Activated T-cell treated with anti-CD3 and anti-CD28 coated beads, Interleukin-2, amount 50 U/mL, for 1 hour (primary cell): Measurements from ENCODE around the gene RPEL1.
"Not testable (repeated sequence)": the region's sequence is repeated elsewhere in the genome, so short reads cannot be mapped to it uniquely, and the experiment has no call there.

Experiments
- DNase-seq: peaks from one replicate; pipeline ENCODE4 v3.0.0-alpha.2; 2020

RPEL1 gene

GRCh38 chr10:103245587-103245986, at the start of gene RPEL1:
Gene RPEL1 (plus strand): TSS chr10:103245887. CDS start chr10:103245997, 110 bp downstream.
- DNase-seq: not testable (repeated sequence)

DNA sequence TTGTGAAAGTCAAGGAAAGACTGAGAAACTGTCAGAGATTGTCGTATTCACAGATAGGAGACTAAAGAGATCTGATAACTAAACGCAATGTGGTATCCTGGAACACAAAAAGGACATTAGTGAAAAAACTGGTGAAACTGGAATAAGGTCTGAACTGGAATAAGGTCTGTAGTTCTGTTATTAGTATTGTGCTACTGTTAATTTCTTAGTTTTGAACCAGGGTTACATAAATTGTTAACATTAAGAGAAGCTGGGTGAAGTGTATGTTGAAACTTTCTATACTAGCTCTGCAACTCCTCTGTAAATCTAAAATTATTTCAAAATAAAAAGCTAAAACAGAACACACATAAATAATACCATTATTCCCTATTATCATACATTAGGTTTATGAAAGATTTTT, 49.2 kb upstream of the RPEL1 start:
- DNase-seq: no peak

DNA sequence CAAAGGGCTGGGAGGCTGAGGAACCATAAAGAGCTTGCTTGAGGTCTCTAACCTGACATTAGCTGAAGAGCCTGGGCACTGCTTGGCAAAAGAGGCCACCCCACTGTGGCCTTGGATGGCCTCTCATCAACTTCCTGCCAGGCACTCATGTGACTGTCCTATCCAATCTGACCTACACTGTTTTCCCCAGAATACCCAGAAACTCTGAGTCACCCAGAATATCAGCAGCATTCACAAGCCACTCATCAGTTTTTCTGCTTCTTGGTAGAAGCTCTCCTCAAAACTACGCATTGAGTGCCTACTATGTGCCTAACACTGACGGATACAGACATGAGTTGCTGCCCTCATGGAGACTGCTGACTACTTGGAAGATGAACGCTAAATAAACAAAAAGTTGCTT, 48.5 kb upstream of the RPEL1 start:
- no peak for DNase-seq

DNA sequence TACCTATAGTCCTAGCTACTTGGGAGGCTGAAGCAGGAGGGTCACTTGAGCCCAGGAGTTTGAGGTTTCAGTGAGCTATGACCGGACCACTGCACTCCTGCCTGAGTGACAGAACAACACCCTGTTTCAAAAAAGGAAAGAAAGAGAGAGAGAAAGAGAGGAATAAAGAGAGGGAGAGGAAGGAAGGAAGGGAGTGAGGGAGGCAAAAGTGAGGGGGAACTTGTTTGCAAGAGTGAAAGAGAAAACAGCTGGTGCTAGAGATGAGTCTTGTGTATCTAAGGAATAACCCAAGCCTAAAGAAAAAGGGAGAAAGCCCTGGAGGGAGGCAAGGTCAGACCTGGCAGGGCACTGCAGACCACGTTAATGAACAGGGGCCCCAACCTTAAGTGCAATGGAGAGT, 47.8 kb upstream of the RPEL1 start:
- no peak for DNase-seq

- no peak for DNase-seq
Measured at GRCh38 chr10:103198648-103199047, 47.0 kb upstream of the RPEL1 start.

DNA sequence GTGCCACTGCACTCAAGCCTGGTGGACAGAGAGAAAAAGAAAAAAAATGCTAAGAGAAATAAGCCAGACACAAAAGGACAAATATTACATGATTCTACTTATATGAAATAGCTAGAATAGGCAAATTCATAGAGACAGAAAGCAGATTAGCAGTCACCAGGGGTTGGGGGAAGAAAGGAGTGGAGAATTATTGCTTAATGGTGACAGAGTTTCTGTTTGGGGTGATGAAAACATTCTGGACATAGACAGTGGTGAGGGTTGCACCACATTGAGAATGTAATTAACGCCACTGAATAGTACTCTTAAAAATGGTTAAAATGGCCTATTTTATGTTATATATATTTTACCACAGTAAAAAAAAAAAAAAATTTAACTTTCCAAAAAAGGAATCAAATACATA, 46.2 kb upstream of the RPEL1 start:
- no peak for DNase-seq

- no peak for DNase-seq
Measured at GRCh38 chr10:103202319-103202718, 43.4 kb upstream of the RPEL1 start.

GRCh38 chr10:103203466-103203865, 42.2 kb upstream of the RPEL1 start:
- no peak for DNase-seq

- no peak for DNase-seq
Measured at GRCh38 chr10:103204353-103205255, 41.1 kb upstream of the RPEL1 start.

- DNase-seq: not testable (repeated sequence)
Measured at GRCh38 chr10:103205401-103205800, 40.3 kb upstream of the RPEL1 start.

GRCh38 chr10:103206715-103207114, 39.0 kb upstream of the RPEL1 start:
- not testable (repeated sequence) for DNase-seq

GRCh38 chr10:103207141-103207540, 38.5 kb upstream of the RPEL1 start:
- DNase-seq: no peak

DNA sequence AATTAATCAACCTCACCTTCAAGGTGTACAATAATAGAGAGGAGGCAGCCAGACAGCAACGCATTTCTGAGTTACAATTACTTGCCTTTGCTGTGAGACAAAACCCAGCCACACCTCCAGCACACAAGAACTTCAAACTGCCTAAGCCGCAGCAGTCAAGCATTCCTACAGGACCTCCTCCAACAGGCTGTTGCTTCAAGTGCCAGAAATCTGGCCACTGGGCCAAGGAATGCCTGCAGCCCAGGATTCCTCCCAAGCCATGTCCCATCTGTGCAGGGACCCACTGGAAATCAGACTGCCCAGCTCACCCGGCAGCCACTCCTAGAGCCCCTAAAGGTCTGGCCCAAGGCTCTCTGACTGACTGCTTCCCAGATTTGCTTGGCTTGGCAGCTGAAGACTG, 38.0 kb upstream of the RPEL1 start:
- DNase-seq: not testable (repeated sequence)

GRCh38 chr10:103210262-103210661, 35.4 kb upstream of the RPEL1 start:
- not testable (repeated sequence) for DNase-seq

- no peak for DNase-seq
Measured at GRCh38 chr10:103215601-103216000, 30.1 kb upstream of the RPEL1 start.

DNA sequence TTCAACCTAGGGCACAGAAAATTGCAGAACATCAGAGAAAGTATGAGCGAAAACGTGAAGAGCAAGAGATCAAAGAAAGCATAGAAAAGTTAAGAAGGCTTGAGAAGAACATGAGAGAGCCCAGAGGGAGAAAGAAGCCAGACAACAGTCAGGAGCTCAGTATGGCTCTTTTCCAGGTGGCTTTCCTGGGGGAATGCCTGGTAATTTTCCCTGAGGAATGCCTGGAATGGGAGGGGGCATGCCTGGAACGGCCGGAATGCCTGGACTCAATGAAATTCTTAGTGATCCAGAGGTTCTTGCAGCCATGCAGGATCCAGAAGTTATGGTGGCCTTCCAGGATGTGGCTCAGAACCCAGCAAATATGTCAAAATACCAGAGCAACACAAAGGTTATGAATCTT, 29.3 kb upstream of the RPEL1 start:
- DNase-seq: not testable (repeated sequence)

DNA sequence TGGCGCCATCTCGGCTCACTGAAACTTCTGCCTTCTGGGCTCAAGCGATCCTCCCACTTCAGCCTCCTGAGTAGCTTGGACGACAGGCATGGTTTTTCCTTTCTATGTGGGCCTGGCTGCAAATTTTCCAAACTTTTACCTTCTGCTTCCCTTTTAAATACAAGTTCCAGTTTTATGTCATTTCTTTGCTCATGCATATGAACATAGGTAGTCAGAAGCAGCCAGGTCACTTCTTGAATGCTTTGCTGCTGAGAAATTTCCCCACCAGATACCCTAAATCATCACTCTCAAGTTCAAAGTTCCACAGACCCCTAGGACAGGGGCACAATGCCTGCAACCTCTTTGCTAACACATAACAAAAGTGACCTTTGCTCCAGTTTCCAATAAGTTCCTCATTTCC, 21.6 kb upstream of the RPEL1 start:
- no peak for DNase-seq

GRCh38 chr10:103224721-103225120, 21.0 kb upstream of the RPEL1 start:
- DNase-seq: not testable (repeated sequence)

DNA sequence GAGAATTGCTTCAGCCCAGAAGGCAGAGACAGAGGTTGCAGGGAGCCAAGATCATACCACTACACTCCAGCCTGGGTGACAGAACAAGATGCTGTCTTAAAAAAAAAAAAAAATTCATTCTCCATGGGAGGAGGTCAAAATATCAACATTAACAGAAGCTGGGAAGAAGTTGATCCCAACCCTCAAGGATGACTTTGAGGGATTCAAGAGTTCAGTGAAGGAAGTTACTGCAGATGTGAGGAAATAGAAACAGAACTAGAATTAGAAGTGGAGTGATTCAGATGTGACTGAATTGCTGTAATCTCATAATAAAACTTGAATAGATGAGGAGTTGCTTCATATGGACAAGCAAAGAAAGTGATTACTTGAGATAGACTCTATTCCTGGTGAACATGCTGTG, 19.7 kb upstream of the RPEL1 start:
- no peak for DNase-seq

DNA sequence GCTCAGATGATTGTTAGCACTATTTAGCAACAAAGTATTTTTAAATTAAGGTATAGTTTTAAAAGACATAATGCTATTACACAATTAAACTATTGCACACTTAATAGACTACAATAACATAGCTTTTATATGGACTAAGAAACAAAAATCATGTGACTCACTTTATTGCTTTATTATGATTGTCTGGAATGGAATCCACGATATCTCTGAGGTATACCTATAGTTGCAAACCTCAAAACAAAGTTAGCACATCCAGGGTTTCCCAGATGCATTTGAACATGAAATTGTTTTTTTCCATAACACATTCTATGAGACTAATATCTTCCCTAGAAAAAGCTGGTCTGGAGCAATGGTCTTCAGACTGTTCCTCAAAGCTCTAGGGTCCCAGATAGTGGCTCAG, 18.3 kb upstream of the RPEL1 start:
- no peak for DNase-seq

- no peak for DNase-seq
Measured at GRCh38 chr10:103231047-103231551, 14.6 kb upstream of the RPEL1 start.

DNA sequence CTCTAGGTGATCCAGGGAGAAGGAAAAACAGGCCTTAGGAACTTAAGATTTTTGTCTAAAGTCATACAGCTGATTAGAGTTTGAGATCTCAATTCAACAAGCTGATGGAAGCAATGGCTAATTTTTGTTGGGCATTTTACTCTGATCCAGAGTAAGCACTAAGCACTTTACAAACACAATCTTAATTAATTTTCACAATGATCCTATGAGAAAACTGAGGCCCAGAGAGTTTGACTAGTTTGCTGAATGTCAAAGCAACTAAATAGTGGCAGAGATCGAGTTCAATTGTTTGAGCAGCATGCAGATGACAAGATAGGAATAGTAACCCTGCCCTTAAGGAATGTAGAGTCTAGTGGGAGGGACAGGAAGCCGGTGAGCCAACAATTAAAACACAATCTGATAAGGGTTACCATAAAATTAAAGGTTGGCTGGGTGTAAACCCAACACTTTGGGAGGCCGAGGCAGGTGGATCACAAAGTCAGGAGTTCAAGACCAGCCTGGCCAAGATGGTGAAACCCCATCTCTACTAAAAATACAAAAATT, 13.5 kb upstream of the RPEL1 start:
- no peak for DNase-seq

DNA sequence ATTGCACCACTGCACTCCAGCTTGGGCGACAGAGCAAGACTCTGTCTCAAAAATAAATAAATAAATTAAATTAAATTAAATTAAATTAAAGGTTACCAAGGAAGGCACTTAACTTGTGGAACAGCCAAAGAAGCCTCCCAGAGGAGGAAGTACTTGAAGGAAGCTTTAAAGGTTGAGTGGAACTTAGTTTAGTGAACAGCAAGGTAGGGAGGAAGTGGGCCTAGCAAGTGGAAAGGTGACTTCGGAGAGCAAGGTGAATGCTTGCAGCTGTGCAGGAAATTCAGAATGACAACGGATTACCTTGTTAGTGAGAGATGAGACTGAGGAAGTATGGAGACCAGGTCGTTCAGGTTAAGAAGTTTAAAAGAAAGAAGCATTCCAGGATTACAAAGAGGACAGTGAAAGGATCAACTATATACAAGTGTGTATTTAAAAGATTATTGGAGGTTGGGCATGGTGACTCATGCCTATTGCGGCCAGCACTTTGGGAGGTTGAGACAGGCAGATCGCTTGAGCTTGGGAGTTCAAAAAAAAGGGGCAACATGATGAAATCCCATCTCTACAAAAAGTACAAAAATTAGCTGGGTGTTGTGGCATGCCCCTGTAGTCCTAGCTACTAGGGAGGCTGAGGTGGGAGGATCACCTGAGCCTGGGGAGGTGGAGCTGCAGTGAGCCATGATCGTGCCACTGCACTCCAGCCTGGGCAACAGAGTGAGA, 12.8 kb upstream of the RPEL1 start:
- DNase-seq: no peak

GRCh38 chr10:103235775-103236174, 9.9 kb upstream of the RPEL1 start:
- no peak for DNase-seq
